GM18861 (cell line): ENCODE results near the gene RHBDL3.

Source experiments
- ATAC-seq: cut with Tn5 transposase; IDR thresholded peaks from one replicate; pipeline ENCODE4 v1.9.1; 2021; ENCODE audit not compliant: unreplicated experiment

RHBDL3 gene

DNA sequence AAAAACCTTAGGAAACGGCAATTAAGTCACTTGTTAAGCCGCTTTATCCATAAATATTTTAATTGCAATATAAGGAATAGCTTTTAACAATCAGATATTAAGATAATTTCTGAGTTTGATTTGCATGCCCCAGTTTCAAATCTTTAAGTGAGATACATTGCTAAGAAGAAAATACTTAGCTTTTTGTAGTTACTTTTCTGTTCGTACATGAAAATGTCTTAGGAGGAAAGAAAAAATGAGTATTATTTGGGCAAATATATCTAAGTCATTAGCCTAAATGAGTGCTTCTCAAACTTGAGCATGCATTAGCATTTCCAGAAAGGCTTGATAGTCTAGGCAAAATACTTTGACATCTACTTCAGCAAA is 90.7 kb downstream of the RHBDL3 start:
- ATAC-seq, result no peak

DNA sequence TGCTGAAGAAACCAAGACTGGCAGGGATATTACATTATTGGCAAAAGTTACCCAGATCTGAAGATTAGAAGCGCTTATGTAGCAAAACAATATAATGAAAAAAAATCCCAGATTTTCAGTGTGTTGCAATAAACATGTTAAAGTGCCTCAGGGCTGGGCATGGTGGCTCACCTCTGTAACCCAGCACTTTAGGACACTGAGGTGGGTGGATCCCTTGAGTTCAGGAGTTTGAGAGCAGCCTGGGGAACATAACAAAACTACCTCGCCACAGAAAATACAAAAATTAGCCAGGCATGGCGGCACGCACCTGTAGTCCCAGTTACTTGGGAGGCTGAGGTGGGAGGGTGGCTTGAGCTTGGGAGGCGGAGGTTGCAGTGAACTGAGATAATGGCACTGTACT is 91.1 kb downstream of the RHBDL3 start:
- ATAC-seq, result no peak

DNA sequence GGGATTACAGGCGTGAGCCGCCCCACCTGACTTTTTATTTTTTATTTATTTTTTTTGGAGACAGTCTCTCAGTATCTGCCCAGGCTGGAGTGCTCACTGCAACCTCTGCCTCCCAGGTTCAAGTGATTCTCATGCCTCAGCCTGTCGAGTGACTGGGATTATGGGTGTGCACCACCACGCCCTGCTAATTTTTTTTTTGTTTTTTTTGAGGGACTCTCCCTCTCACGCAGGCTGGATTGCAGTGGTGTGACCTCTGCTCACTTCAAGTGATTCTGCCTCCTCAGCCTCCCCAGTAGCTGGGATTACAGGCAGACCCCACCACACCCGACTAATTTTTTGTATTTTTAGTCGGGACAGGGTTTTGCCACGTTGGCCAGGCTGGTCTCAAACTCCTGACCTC is 92.0 kb downstream of the RHBDL3 start:
- ATAC-seq, result no peak

DNA sequence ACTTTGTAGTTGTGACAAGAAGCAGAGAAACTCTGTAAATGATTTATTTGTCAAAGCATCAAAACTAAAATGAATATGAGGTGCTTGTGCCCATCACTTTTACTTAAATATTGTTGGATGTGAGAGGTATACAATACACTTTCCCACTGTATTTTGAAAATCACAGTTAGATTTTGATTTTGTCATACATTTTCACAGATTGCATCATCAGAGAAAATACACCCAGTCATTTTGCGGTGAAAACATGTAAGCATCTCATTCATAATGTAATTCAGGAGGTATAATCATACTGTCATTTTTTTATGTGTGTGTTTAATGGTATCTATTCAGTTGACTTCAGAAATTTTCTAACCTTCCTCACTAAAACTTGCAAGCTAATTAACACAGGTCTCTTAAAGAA is 95.6 kb downstream of the RHBDL3 start:
- ATAC-seq, result no peak

DNA sequence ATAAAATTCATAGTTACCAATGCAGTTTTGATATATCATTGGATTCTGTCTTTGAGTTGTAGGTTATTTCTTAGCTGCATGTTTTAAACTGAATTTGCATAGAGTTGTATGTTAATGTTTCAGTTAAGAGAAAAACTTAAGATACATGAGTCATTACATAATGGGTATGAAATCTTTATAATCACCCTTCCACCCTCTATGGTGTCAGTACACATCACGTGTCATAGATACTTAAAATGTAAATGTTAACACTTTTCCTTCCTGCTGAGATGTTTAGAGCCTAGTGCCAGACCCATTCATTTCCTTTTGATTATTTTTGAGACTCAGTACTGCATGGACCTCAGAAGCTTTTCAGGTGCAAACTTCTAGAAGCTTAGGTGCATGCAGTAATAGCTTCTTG is 104.8 kb downstream of the RHBDL3 start:
- no peak for ATAC-seq
